Caco-2 (cell line): Measurements from ENCODE around the gene MYO1F. TPM values are rescaled to one million over a fixed set of nuclear protein-coding genes. Genes with fewer than 3 reads are reported as not detected.
A peak's percentile ranks its signal among the peaks of the same experiment; 100 is the strongest.

ENCODE experiments used
- BruUV-seq: library from RNA; stranded (reverse); fragments of 400-500 nt; replicated peaks from 2 replicates; lab custom pipeline; 2021; lab: Mats Ljungman, UMichigan
- CTCF ChIA-PET: fragments of 300-600 bp; sonication (Branson Sonifier 250); formaldehyde crosslinking; loops from one replicate; lab custom pipeline; 2022; ENCODE audit warnings: antibody characterized with exemption; lab: Charles Lee
- POLR2A ChIA-PET: fragments of 300-600 bp; sonication (Branson Sonifier 250); formaldehyde crosslinking; loops from one replicate; lab custom pipeline; 2022; ENCODE audit warnings: antibody characterized with exemption; lab: Charles Lee
- DNase-seq, 2 experiments: peaks; one replicate each; pipeline versions ENCODE4 v3.0.0 to v3.0.0-alpha.2; 2020 to 2022
- H3K27me3 ChIP-seq: replicated peaks from 2 replicates; pipeline ENCODE4 v1.6.0; 2011; ENCODE audit warnings: low read length; ENCODE audit not compliant: control insufficient read depth, insufficient read depth
- H3K36me3 ChIP-seq: 2 replicates; pipeline ENCODE4 v1.5.1; 2011; ENCODE audit warnings: low read length; ENCODE audit not compliant: control insufficient read depth, insufficient read depth
- H3K4me1 ChIP-seq: fragments of 250-450 bp; sonication (Bioruptor Pico); 2 replicates; pipeline ENCODE4 v1.5.1; 2020; ENCODE audit warnings: mild to moderate bottlenecking
- H3K4me3 ChIP-seq: 2 replicates; pipeline ENCODE4 v1.5.1; 2011; ENCODE audit warnings: low read depth, mild to moderate bottlenecking, control low read depth, low read length
- H3K9me3 ChIP-seq: fragments of 250-450 bp; sonication (Bioruptor Pico); 2 replicates; pipeline ENCODE4 v1.5.1; 2020; ENCODE audit warnings: mild to moderate bottlenecking, moderate library complexity
- H3K27ac Mint-ChIP-seq: one replicate; pipeline ENCODE4 v1.8.0; 2022; ENCODE audit warnings: mixed read lengths; ENCODE audit not compliant: unreplicated experiment
- H3K27me3 Mint-ChIP-seq: one replicate; pipeline ENCODE4 v1.8.0; 2022; ENCODE audit warnings: mixed read lengths; ENCODE audit not compliant: insufficient read depth, unreplicated experiment
- H3K36me3 Mint-ChIP-seq: one replicate; pipeline ENCODE4 v1.8.0; 2022; ENCODE audit warnings: mild to moderate bottlenecking, mixed read lengths; ENCODE audit not compliant: insufficient read depth, unreplicated experiment
- H3K4me1 Mint-ChIP-seq: one replicate; pipeline ENCODE4 v1.8.0; 2022; ENCODE audit warnings: low read depth, mixed read lengths; ENCODE audit not compliant: unreplicated experiment
- H3K4me3 Mint-ChIP-seq: one replicate; pipeline ENCODE4 v1.8.0; 2022; ENCODE audit warnings: mild to moderate bottlenecking, moderate library complexity, mixed read lengths; ENCODE audit not compliant: unreplicated experiment
- H3K9me3 Mint-ChIP-seq: one replicate; pipeline ENCODE4 v1.8.0; 2022; ENCODE audit warnings: mixed read lengths; ENCODE audit not compliant: unreplicated experiment
- intact Hi-C: fragments of 100-400 bp; cut with micrococcal nuclease; formaldehyde crosslinking; loops from one replicate; pipeline ENCODE4 v1.10.0; 2022; ENCODE audit not compliant: unreplicated experiment
- total RNA-seq: library from RNA; stranded (reverse); gene quantifications from 2 replicates; pipeline ENCODE4 v1.2.3, GENCODE V29; 2022
- TF ChIP-seq, protein P1 (sequence below), 2 experiments: fragments of 200-600 bp in 1 of 2; IDR thresholded peaks; 1 replicate in 1 of 2; 2 replicates in 1 of 2; pipeline versions ENCODE4 v1.5.1 to v1.8.0; 2011 to 2022; ENCODE audit warnings: antibody characterized with exemption in 1 of 2, control low read depth in 1 of 2, inconsistent platforms in 1 of 2, low read depth in 1 of 2, low read length in 1 of 2, mild to moderate bottlenecking in 1 of 2, moderate library complexity in 1 of 2; ENCODE audit not compliant: insufficient read depth in 1 of 2, severe bottlenecking in 1 of 2, unreplicated experiment in 1 of 2

The MYO1F gene
- total RNA-seq, 1 experiment from 2014 or later: 0.25 TPM

DNA sequence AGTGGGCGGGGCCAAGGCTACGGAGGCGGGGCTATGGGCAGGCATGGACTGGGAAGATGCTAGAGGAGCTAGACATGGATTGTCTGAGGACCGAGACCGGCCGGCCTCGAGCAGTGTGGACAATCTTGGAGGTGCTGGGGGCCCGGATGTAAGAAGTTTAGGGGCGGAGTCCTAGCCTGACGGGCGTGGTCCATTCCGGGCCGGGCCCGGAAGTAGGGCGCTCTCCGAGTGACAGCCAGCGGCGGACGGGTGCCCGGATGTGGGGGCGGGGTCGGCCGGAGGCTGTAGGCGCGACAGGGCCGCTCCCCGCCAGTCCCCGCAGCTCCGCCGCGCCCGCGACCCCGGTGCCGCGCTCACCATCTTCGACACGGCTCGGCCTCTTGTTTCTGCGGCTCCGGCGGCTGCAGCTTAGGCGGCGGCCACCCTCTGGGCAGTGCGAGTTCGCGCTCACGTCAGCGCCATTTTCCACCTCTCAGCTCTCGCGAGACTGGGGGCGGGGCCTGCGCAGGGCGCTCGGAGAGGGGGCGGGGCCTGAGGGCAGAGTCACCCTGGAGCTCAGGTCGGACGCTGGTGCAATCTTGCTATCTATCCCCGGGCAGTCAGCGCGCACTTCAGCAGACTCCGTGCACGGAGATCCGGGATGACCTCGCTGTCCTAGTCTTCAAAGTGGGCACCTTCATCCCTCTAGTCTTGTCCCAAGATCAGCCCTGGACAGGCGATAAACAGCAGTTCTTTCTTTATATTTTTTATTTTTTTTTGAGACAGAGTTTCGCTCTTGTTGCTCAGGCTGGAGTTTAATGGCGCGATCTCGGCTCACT lies 63.3 kb downstream of the MYO1F start, which contains the start of gene ZNF414:
Gene ZNF414, minus strand, starts transcription at position 481 of the 818 bp plus-strand sequence. Its CDS starts 121 bp downstream, at position 360.
- peak; percentile 96 to 98 for DNase-seq
- peak within 1 kb of the TSS; percentile 76 for H3K4me3 Mint-ChIP-seq
- H3K4me3 ChIP-seq: peak within 1 kb of the TSS; percentile 86
- peaks cover 12% of the 10 kb centered on the region; the same call in 1 of the 2 replicates for H3K4me1 ChIP-seq
- intact Hi-C loops: loop anchor here (1.0 kb wide), 1 partner anchor 11 kb away; no protein-coding TSS in a partner anchor
- BruUV-seq: TSS peak; percentile 68
- H3K27ac Mint-ChIP-seq: peak within 1 kb of the TSS; percentile 91
- no peaks in the 10 kb centered on the region for H3K9me3 Mint-ChIP-seq
- H3K27me3 ChIP-seq: no peaks in the 10 kb centered on the region
- TF ChIP-seq, protein P1, sequence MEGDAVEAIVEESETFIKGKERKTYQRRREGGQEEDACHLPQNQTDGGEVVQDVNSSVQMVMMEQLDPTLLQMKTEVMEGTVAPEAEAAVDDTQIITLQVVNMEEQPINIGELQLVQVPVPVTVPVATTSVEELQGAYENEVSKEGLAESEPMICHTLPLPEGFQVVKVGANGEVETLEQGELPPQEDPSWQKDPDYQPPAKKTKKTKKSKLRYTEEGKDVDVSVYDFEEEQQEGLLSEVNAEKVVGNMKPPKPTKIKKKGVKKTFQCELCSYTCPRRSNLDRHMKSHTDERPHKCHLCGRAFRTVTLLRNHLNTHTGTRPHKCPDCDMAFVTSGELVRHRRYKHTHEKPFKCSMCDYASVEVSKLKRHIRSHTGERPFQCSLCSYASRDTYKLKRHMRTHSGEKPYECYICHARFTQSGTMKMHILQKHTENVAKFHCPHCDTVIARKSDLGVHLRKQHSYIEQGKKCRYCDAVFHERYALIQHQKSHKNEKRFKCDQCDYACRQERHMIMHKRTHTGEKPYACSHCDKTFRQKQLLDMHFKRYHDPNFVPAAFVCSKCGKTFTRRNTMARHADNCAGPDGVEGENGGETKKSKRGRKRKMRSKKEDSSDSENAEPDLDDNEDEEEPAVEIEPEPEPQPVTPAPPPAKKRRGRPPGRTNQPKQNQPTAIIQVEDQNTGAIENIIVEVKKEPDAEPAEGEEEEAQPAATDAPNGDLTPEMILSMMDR (IDR thresholded peaks at IDR 0.05; ENCODE audit: insufficient read depth in 1 of 2, low read depth in 1 of 2, low read length in 1 of 2, severe bottlenecking in 1 of 2, unreplicated experiment in 1 of 2): no peak
- peaks cover 11% of the 10 kb centered on the region for H3K36me3 Mint-ChIP-seq
- H3K36me3 ChIP-seq: peaks cover 2% of the 10 kb centered on the region
- ChIA-PET POLR2A (interaction anchor here (0.6 to 1.8 kb wide), 16 partner anchors 8 to 610 kb away, joined by 3 to 55 read pairs (median 5); partner anchors contain the start of genes HNRNPM, MAP2K7, MARCHF2 and RAB11B), CTCF (interaction anchor here (0.6 to 2.0 kb wide), 7 partner anchors 11 to 100 kb away, joined by 5 to 17 read pairs (median 8); partner anchors contain the start of gene MARCHF2)
- no peaks in the 10 kb centered on the region for H3K27me3 Mint-ChIP-seq
- no peaks in the 10 kb centered on the region for H3K9me3 ChIP-seq
- H3K4me1 Mint-ChIP-seq: no peaks in the 10 kb centered on the region

DNA sequence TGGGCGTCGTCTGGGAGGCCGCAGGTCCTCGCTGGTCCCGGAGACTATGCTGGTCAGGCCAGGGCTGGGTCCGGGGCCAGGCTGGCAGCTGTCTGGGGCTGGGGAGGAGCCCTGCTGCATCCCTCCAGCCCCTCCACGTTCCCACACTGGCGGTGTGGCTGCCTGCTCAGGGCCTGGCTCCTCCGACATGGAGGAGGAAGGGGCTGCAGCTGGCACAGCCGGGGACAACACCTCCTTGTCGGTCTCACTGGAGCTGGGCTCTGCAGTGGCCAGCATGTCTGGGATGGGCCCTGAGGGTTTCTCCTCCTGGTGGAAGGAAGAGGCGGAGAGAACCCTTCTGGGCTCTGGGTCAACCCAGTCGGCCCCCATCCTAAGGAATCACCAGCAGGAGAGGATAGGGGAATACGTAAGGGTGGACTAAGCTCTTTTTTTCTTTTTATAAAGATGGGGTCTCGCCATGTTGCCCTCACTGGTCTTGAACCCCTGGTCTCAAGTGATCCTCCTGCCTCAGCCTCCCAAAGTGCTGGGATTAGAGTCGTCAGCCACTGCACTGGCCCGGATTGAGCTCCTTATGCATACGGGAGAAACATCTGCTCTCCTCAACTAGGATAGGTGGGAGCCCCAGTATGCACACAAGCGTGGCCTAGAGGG lies 64.1 kb downstream of the MYO1F start:
- Mint-ChIP-seq H3K27ac (peak overlapping the region; percentile 91), H3K36me3 (peaks cover 11% of the 10 kb centered on the region), H3K4me3 (peak overlapping the region; percentile 76), H3K4me1 (no peaks in the 10 kb centered on the region), H3K27me3 (no peaks in the 10 kb centered on the region), H3K9me3 (no peaks in the 10 kb centered on the region)
- BruUV-seq: no TSS peak
- ChIA-PET CTCF (interaction anchor here (0.5 to 2.0 kb wide), 8 partner anchors 11 to 249 kb away, joined by 5 to 17 read pairs (median 8); partner anchors contain the start of gene MARCHF2), POLR2A (interaction anchor here (0.6 to 1.8 kb wide), 11 partner anchors 12 to 610 kb away, joined by 3 to 55 read pairs (median 5); partner anchors contain the start of genes HNRNPM, MAP2K7, MARCHF2 and RAB11B)
- H3K4me1 ChIP-seq: peaks cover 12% of the 10 kb centered on the region; the same call in 1 of the 2 replicates
- peak overlapping the region; percentile 86 for H3K4me3 ChIP-seq
- H3K9me3 ChIP-seq: no peaks in the 10 kb centered on the region
- TF ChIP-seq, protein P1 (IDR thresholded peaks at IDR 0.05; ENCODE audit: insufficient read depth in 1 of 2, low read depth in 1 of 2, low read length in 1 of 2, severe bottlenecking in 1 of 2, unreplicated experiment in 1 of 2): no peak
- intact Hi-C loops: loop anchor here (1.0 kb wide), 1 partner anchor 12 kb away; no protein-coding TSS in a partner anchor
- H3K36me3 ChIP-seq: peaks cover 2% of the 10 kb centered on the region
- no peaks in the 10 kb centered on the region for H3K27me3 ChIP-seq
- no peak for DNase-seq
